ENCODE measurements around the gene GAGE12F. TPM values are rescaled to one million over a fixed set of nuclear protein-coding genes. Genes with fewer than 3 reads are reported as not detected.

The GAGE12F gene, protein sequence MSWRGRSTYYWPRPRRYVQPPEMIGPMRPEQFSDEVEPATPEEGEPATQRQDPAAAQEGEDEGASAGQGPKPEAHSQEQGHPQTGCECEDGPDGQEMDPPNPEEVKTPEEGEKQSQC
- total RNA-seq, result not detected in 2 replicates

DNA sequence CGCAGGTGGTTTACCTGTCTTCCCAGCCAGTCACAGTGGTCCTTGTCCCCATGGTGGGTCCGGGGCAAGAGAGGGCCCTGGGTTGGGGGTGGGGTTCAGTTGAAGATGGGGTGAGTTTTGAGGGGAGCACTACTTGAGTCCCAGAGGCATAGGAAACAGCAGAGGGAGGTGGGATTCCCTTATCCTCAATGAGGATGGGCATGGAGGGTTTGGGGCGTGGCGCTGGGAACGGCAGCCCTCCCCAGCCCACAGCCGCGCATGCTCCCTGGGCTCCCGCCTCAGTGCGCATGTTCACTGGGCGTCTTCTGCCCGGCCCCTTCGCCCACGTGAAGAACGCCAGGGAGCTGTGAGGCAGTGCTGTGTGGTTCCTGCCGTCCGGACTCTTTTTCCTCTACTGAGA lies at the start of gene GAGE12F:
Gene GAGE12F, plus strand, starts transcription at position 301 of the 400 bp plus-strand sequence. CDS start 1,155 bp downstream, outside the sequence.

DNA sequence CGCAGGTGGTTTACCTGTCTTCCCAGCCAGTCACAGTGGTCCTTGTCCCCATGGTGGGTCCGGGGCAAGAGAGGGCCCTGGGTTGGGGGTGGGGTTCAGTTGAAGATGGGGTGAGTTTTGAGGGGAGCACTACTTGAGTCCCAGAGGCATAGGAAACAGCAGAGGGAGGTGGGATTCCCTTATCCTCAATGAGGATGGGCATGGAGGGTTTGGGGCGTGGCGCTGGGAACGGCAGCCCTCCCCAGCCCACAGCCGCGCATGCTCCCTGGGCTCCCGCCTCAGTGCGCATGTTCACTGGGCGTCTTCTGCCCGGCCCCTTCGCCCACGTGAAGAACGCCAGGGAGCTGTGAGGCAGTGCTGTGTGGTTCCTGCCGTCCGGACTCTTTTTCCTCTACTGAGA lies 28.8 kb upstream of the GAGE12F start, which contains the start of gene GAGE12C:
Gene GAGE12C, plus strand, starts transcription at position 301 of the 400 bp plus-strand sequence. CDS start 1,155 bp downstream, outside the sequence.

DNA sequence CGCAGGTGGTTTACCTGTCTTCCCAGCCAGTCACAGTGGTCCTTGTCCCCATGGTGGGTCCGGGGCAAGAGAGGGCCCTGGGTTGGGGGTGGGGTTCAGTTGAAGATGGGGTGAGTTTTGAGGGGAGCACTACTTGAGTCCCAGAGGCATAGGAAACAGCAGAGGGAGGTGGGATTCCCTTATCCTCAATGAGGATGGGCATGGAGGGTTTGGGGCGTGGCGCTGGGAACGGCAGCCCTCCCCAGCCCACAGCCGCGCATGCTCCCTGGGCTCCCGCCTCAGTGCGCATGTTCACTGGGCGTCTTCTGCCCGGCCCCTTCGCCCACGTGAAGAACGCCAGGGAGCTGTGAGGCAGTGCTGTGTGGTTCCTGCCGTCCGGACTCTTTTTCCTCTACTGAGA lies 19.2 kb upstream of the GAGE12F start, which contains the start of gene GAGE12D:
Gene GAGE12D, plus strand, starts transcription at position 301 of the 400 bp plus-strand sequence. CDS start 1,155 bp downstream, outside the sequence.

DNA sequence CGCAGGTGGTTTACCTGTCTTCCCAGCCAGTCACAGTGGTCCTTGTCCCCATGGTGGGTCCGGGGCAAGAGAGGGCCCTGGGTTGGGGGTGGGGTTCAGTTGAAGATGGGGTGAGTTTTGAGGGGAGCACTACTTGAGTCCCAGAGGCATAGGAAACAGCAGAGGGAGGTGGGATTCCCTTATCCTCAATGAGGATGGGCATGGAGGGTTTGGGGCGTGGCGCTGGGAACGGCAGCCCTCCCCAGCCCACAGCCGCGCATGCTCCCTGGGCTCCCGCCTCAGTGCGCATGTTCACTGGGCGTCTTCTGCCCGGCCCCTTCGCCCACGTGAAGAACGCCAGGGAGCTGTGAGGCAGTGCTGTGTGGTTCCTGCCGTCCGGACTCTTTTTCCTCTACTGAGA lies 9.7 kb upstream of the GAGE12F start, which contains the start of gene GAGE12E:
Gene GAGE12E, plus strand, starts transcription at position 301 of the 400 bp plus-strand sequence. CDS start 1,155 bp downstream, outside the sequence.

DNA sequence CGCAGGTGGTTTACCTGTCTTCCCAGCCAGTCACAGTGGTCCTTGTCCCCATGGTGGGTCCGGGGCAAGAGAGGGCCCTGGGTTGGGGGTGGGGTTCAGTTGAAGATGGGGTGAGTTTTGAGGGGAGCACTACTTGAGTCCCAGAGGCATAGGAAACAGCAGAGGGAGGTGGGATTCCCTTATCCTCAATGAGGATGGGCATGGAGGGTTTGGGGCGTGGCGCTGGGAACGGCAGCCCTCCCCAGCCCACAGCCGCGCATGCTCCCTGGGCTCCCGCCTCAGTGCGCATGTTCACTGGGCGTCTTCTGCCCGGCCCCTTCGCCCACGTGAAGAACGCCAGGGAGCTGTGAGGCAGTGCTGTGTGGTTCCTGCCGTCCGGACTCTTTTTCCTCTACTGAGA lies 9.5 kb downstream of the GAGE12F start, which contains the start of gene GAGE12G:
Gene GAGE12G, plus strand, starts transcription at position 301 of the 400 bp plus-strand sequence. CDS start 1,155 bp downstream, outside the sequence.

DNA sequence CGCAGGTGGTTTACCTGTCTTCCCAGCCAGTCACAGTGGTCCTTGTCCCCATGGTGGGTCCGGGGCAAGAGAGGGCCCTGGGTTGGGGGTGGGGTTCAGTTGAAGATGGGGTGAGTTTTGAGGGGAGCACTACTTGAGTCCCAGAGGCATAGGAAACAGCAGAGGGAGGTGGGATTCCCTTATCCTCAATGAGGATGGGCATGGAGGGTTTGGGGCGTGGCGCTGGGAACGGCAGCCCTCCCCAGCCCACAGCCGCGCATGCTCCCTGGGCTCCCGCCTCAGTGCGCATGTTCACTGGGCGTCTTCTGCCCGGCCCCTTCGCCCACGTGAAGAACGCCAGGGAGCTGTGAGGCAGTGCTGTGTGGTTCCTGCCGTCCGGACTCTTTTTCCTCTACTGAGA lies 19.0 kb downstream of the GAGE12F start, which contains the start of gene GAGE12H:
Gene GAGE12H, plus strand, starts transcription at position 301 of the 400 bp plus-strand sequence. CDS start 1,155 bp downstream, outside the sequence.

DNA sequence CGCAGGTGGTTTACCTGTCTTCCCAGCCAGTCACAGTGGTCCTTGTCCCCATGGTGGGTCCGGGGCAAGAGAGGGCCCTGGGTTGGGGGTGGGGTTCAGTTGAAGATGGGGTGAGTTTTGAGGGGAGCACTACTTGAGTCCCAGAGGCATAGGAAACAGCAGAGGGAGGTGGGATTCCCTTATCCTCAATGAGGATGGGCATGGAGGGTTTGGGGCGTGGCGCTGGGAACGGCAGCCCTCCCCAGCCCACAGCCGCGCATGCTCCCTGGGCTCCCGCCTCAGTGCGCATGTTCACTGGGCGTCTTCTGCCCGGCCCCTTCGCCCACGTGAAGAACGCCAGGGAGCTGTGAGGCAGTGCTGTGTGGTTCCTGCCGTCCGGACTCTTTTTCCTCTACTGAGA lies 28.6 kb downstream of the GAGE12F start, which contains the start of gene GAGE2A:
Gene GAGE2A, plus strand, starts transcription at position 301 of the 400 bp plus-strand sequence. CDS start 1,155 bp downstream, outside the sequence.

DNA sequence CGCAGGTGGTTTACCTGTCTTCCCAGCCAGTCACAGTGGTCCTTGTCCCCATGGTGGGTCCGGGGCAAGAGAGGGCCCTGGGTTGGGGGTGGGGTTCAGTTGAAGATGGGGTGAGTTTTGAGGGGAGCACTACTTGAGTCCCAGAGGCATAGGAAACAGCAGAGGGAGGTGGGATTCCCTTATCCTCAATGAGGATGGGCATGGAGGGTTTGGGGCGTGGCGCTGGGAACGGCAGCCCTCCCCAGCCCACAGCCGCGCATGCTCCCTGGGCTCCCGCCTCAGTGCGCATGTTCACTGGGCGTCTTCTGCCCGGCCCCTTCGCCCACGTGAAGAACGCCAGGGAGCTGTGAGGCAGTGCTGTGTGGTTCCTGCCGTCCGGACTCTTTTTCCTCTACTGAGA lies 38.1 kb downstream of the GAGE12F start, which contains the start of gene GAGE1:
Gene GAGE1, plus strand, starts transcription at position 301 of the 400 bp plus-strand sequence. CDS start 1,155 bp downstream, outside the sequence.

Other genes starting within 250 kb of the GAGE12F start
- gene GAGE12J, start 238.8 kb upstream of the GAGE12F start, total RNA-seq, result not detected in 2 replicates
- gene GAGE13, start 229.3 kb upstream of the GAGE12F start, total RNA-seq, result not detected in 2 replicates
- gene GAGE12C, start 28.7 kb upstream of the GAGE12F start, total RNA-seq, result not detected in 2 replicates
- gene GAGE12D, start 19.1 kb upstream of the GAGE12F start, total RNA-seq, result not detected in 2 replicates
- gene GAGE12E, start 9.6 kb upstream of the GAGE12F start, total RNA-seq, result not detected in 2 replicates
- not detected in 2 replicates for gene GAGE12G, start 9.6 kb downstream of the GAGE12F start, total RNA-seq
- gene GAGE12H, start 19.1 kb downstream of the GAGE12F start, total RNA-seq, result not detected in 2 replicates
- gene GAGE2A, start 28.7 kb downstream of the GAGE12F start, total RNA-seq, result not detected in 2 replicates
- not detected in 2 replicates for gene GAGE1, start 38.2 kb downstream of the GAGE12F start, total RNA-seq
- gene PAGE1, start 135.1 kb downstream of the GAGE12F start, total RNA-seq, result not detected in 2 replicates

Measured in myometrial cell (primary cell).